A549 (cell line): ENCODE measurements around the gene IFITM2. TPM values are rescaled to one million over a fixed set of nuclear protein-coding genes. Genes with fewer than 3 reads are reported as not detected.

Source experiments
- ATAC-seq, 2 experiments: fragments of 200-7000 bp in 1 of 2; fragments of >200 bp in 1 of 2; cut with Nextera tagmentation in 1 of 2; cut with Tn5 transposase in 1 of 2; 3 replicates each; pipeline versions ENCODE4 v1.8.0 to v1.9.1; 2018 to 2020; ENCODE audit warnings: mild to moderate bottlenecking in 1 of 2, moderate library complexity in 1 of 2
- CTCF ChIA-PET: fragments of 300-600 bp; sonication (Branson Sonifier 250); formaldehyde crosslinking; extraction: SDS; loops from one replicate; lab custom pipeline; 2021; ENCODE audit warnings: antibody characterized with exemption, inconsistent platforms; lab: Yijun Ruan, JAX
- POLR2A ChIA-PET: fragments of 350-600 bp; formaldehyde crosslinking; extraction: SDS; loops from one replicate; lab custom pipeline; 2021; ENCODE audit warnings: antibody characterized with exemption, inconsistent platforms; lab: Yijun Ruan, JAX
- DNase-seq, 2 experiments: peaks; one replicate each; pipeline versions ENCODE4 v3.0.0 to v3.0.0-alpha.2; 2011 to 2016; ENCODE audit warnings: low read depth in 1 of 2, low spot score in 1 of 2
- FAIRE-seq: peaks from 2 replicates; lab custom pipeline; 2011; peaks lifted over from hg19 to GRCh38; lab: Jason Lieb, UNC
- H3K27ac ChIP-seq, 2 experiments: fragments of >200 bp; sonication (Bioruptor Twin); formaldehyde crosslinking; 3 replicates each; pipeline ENCODE4 v1.5.1; 2016 to 2017
- H3K4me1 ChIP-seq: fragments of >200 bp; sonication (Bioruptor Twin); formaldehyde crosslinking; 3 replicates; pipeline ENCODE4 v1.6.1; 2016
- H3K4me2 ChIP-seq: fragments of >200 bp; sonication (Bioruptor Twin); formaldehyde crosslinking; 3 replicates; pipeline ENCODE4 v1.6.1; 2016
- H3K4me3 ChIP-seq: fragments of >200 bp; sonication (Bioruptor Twin); formaldehyde crosslinking; 3 replicates; pipeline ENCODE4 v1.5.1; 2016
- H3K9me3 ChIP-seq: fragments of >200 bp; sonication (Bioruptor Twin); formaldehyde crosslinking; 3 replicates; pipeline ENCODE4 v1.6.1; 2016
- ATOH8 ChIP-seq: fragments of 250-450 bp; sonication (Bioruptor Pico); IDR thresholded peaks from 2 replicates; pipeline ENCODE4 v1.5.0; 2020; ENCODE audit warnings: low read depth, mild to moderate bottlenecking, moderate library complexity
- BCL3 ChIP-seq: fragments of >200 bp; sonication (Bioruptor Twin); formaldehyde crosslinking; IDR thresholded peaks from 3 replicates; pipeline ENCODE4 v1.6.1; 2016
- BHLHE40 ChIP-seq: IDR thresholded peaks from 2 replicates; pipeline ENCODE4 v1.6.1; 2012; ENCODE audit warnings: low read depth, low read length, inconsistent platforms
- CBX2 ChIP-seq: fragments of 200-600 bp; sonication (generic); IDR thresholded peaks from 2 replicates; pipeline ENCODE4 v1.6.1; 2016; ENCODE audit warnings: low read depth, mild to moderate bottlenecking, borderline replicate concordance
- EHF ChIP-seq: fragments of 250-450 bp; sonication (Bioruptor Pico); IDR thresholded peaks from 2 replicates; pipeline ENCODE4 v1.5.0; 2020; ENCODE audit warnings: mild to moderate bottlenecking
- ESRRA ChIP-seq: fragments of 150-350 bp; IDR thresholded peaks from 2 replicates; pipeline ENCODE4 v1.6.1; 2014; ENCODE audit warnings: mild to moderate bottlenecking, low read length, borderline replicate concordance
- FOSB ChIP-seq: fragments of 250-450 bp; sonication (Bioruptor Pico); IDR thresholded peaks from 2 replicates; pipeline ENCODE4 v1.5.0; 2020; ENCODE audit warnings: mild to moderate bottlenecking, moderate library complexity
- FOSL2 ChIP-seq, 2 experiments: fragments of 450-650 bp in 1 of 2; fragments of >200 bp in 1 of 2; sonication (Bioruptor Twin) in 1 of 2; formaldehyde crosslinking; IDR thresholded peaks; 2 replicates each; pipeline versions ENCODE4 v1.5.0 to v1.6.1; 2016 to 2020; ENCODE audit warnings: mild to moderate bottlenecking in 1 of 2, moderate library complexity in 1 of 2
- HDAC2 ChIP-seq: fragments of 200-600 bp; sonication (generic); IDR thresholded peaks from 2 replicates; pipeline ENCODE4 v1.6.1; 2016
- HMGXB4 ChIP-seq: fragments of 250-450 bp; sonication (Bioruptor Pico); IDR thresholded peaks from 2 replicates; pipeline ENCODE4 v1.5.0; 2021; ENCODE audit warnings: mild to moderate bottlenecking, moderate library complexity, borderline replicate concordance
- HOXB5 ChIP-seq: fragments of 250-450 bp; sonication (Bioruptor Pico); IDR thresholded peaks from 2 replicates; pipeline ENCODE4 v1.5.0; 2020; ENCODE audit warnings: mild to moderate bottlenecking, moderate library complexity
- KDM5A ChIP-seq: fragments of 200-600 bp; sonication (generic); IDR thresholded peaks from 2 replicates; pipeline ENCODE4 v1.6.1; 2016; ENCODE audit warnings: antibody characterized with exemption, mild to moderate bottlenecking
- MAX ChIP-seq: IDR thresholded peaks from 2 replicates; pipeline ENCODE4 v1.6.1; 2012
- MYC ChIP-seq: IDR thresholded peaks from 2 replicates; pipeline ENCODE4 v1.6.1; 2012; ENCODE audit warnings: mild to moderate bottlenecking, inconsistent platforms, low read length, improper control_type of control experiment, borderline replicate concordance
- PHF8 ChIP-seq: fragments of 200-600 bp; sonication (generic); IDR thresholded peaks from 2 replicates; pipeline ENCODE4 v1.6.1; 2016; ENCODE audit warnings: low read depth, mild to moderate bottlenecking, antibody characterized with exemption, moderate library complexity, borderline replicate concordance
- RAD21 ChIP-seq, 2 experiments: fragments of >200 bp in 1 of 2; sonication (Bioruptor Twin) in 1 of 2; formaldehyde crosslinking in 1 of 2; IDR thresholded peaks in 1 of 2; conservative IDR thresholded peaks in 1 of 2; 2 replicates in 1 of 2; 3 replicates in 1 of 2; pipeline ENCODE4 v1.6.1; 2012 to 2018; ENCODE audit warnings: inconsistent platforms in 1 of 2
- ZC3H11A ChIP-seq: fragments of 450-650 bp; IDR thresholded peaks from 2 replicates; pipeline ENCODE4 v1.6.1; 2014; ENCODE audit warnings: antibody characterized with exemption, mild to moderate bottlenecking
- ZFP36 ChIP-seq: fragments of 450-650 bp; IDR thresholded peaks from 2 replicates; pipeline ENCODE4 v1.6.1; 2014; ENCODE audit warnings: borderline replicate concordance; ENCODE audit not compliant: partially characterized antibody
- ZNF302 ChIP-seq: fragments of 250-450 bp; sonication (Bioruptor Pico); IDR thresholded peaks from 2 replicates; pipeline ENCODE4 v1.9.0; 2021; ENCODE audit warnings: inconsistent platforms, mild to moderate bottlenecking, moderate library complexity
- WGBS: methylation state at CpG from one replicate; pipeline ENCODE4 v1.1.6; 2017; ENCODE audit errors: missing lambda C conversion rate; 5-methylcytosine and 5-hydroxymethylcytosine counted together
- polyA plus RNA-seq, 4 experiments: library from polyadenylated mRNA; depleted of rRNA in 3 of 4; stranded (reverse); fragments of >200 nt; fragmentation: RNase III in 1 of 4; extraction: RNeasy Plus Mini Kit Qiagen cat#74134 plus additional on column Dnase treatment in 1 of 4; gene quantifications; 2 replicates in 3 of 4; 3 replicates in 1 of 4; pipeline ENCODE4 v1.2.3, GENCODE V29; 2011 to 2017

IFITM2 gene
- polyA plus RNA-seq, 2 of the 4 experiments (the other 2 are of a cell fraction) = 36.4 to 43.6 TPM

GRCh38 chr11:326842-327580 lies 19.4 kb downstream of the IFITM2 start:
- peak overlapping the region in 1 of 2 experiments; percentile 57; a peak in 3 of 6 replicates for H3K27ac ChIP-seq
- H3K4me1 ChIP-seq = peaks cover 9% of the 10 kb centered on the region; the same call in 1 of the 3 replicates
- FAIRE-seq = no peak
- ChIA-PET POLR2A (no interaction called here), CTCF (interaction anchor here (1.0 to 1.6 kb wide), 4 partner anchors 10 to 22 kb away, joined by 3 to 5 read pairs (median 4); no protein-coding TSS in a partner anchor)
- H3K9me3 ChIP-seq = no peaks in the 10 kb centered on the region
- ATAC-seq = peak in 1 of 2 experiments; percentile 13; a peak in 1 of 6 replicates
- H3K4me2 ChIP-seq = 0 out of 3 replicates have a peak overlapping the region, but pooled peaks have one; percentile 22
- TF ChIP-seq BCL3 = no peak
- no peak for TF ChIP-seq PHF8
- no peak for TF ChIP-seq MYC
- TF ChIP-seq HMGXB4 = no peak
- TF ChIP-seq FOSL2 (IDR thresholded peaks at IDR 0.05) = no peak
- no peak for TF ChIP-seq FOSL2 (CRISPR knock-in tag; IDR thresholded peaks at IDR 0.05)
- no peak for TF ChIP-seq ATOH8 (CRISPR knock-in tag)
- no peak overlapping the region for H3K4me3 ChIP-seq
- DNase-seq = no peak
- 56% methylated on average over 17 of the region's 19 CpGs for WGBS

- Histone ChIP-seq H3K4me1 (peaks cover 9% of the 10 kb centered on the region; the same call in 1 of the 3 replicates), H3K9me3 (no peaks in the 10 kb centered on the region), H3K4me3 (no peak overlapping the region), H3K4me2 (0 out of 3 replicates have a peak overlapping the region, but pooled peaks have one; percentile 22), H3K27ac (peak overlapping the region in 1 of 2 experiments; percentile 57; a peak in 1 of 6 replicates)
- 96% methylated on average over 3 of the region's 3 CpGs for WGBS
- TF ChIP-seq BHLHE40 (no peak), RAD21 (conservative IDR thresholded peaks at IDR 0.05 in 1 of 2, IDR thresholded peaks at IDR 0.05 in 1 of 2) (no peak), HOXB5 (no peak), FOSB (CRISPR knock-in tag) (no peak), CBX2 (no peak), HDAC2 (no peak), EHF (CRISPR knock-in tag) (no peak), ZC3H11A (no peak), MAX (no peak), BCL3 (no peak), ZFP36 (no peak), ZNF302 (no peak), KDM5A (no peak), ESRRA (no peak)
- POLR2A ChIA-PET = no interaction called here
- ATAC-seq = no peak
- no peak for FAIRE-seq
- CTCF ChIA-PET = interaction anchor here (1.0 to 1.6 kb wide), 3 partner anchors 11 to 22 kb away, joined by 3 to 5 read pairs (median 4); no protein-coding TSS in a partner anchor
- DNase-seq = no peak
These were observed 19.9 kb downstream of the IFITM2 start for GRCh38 chr11:327581-327923.
